C4-2B (cell line): Measurements from ENCODE around the gene RALBP1.

ENCODE experiments used
- CTCF ChIP-seq: fragments of 450-650 bp; conservative IDR thresholded peaks from 2 replicates; pipeline ENCODE4 v1.5.1; 2017; ENCODE audit warnings: mild to moderate bottlenecking
- ZFX ChIP-seq: fragments of 450-650 bp; IDR thresholded peaks from 2 replicates; pipeline ENCODE4 v1.6.1; 2017

GRCh38 chr18:9531791-9532410 is 56.6 kb downstream of the RALBP1 start:
- TF ChIP-seq CTCF (no peak), ZFX (no peak)
